Activated naive CD8-positive, alpha-beta T cell treated with anti-CD3 and anti-CD28 coated beads, Interleukin-2, amount 50 U/mL, for 24 hours (primary cell): ENCODE results near the gene PRDM10.
A peak's percentile ranks its signal among the peaks of the same experiment; 100 is the strongest.
"Not testable (repeated sequence)": the region's sequence is repeated elsewhere in the genome, so short reads cannot be mapped to it uniquely, and the experiment has no call there.

Experiments used
- ATAC-seq: fragments of 150-1000 bp; cut with Tn5 transposase; one replicate; pipeline ENCODE4 v1.10.0; 2021
- DNase-seq: peaks from one replicate; pipeline ENCODE4 v3.0.0; 2021
- H3K27ac Mint-ChIP-seq: one replicate; pipeline ENCODE4 v1.8.0; 2021; ENCODE audit warnings: mild to moderate bottlenecking, mixed read lengths
- H3K27me3 Mint-ChIP-seq: one replicate; pipeline ENCODE4 v1.8.0; 2021; ENCODE audit warnings: mixed read lengths
- H3K36me3 Mint-ChIP-seq: one replicate; pipeline ENCODE4 v1.8.0; 2021; ENCODE audit warnings: low read depth, mixed read lengths
- H3K4me1 Mint-ChIP-seq: one replicate; pipeline ENCODE4 v1.8.0; 2021; ENCODE audit warnings: mixed read lengths
- H3K4me3 Mint-ChIP-seq: one replicate; pipeline ENCODE4 v1.8.0; 2021; ENCODE audit warnings: mild to moderate bottlenecking, moderate library complexity, mixed read lengths
- H3K9me3 Mint-ChIP-seq: one replicate; pipeline ENCODE4 v1.8.0; 2021; ENCODE audit warnings: mixed read lengths

Gene PRDM10

GRCh38 chr11:130031056-130031455, 28.4 kb upstream of the PRDM10 start:
- DNase-seq (no peak), ATAC-seq (no peak)
- Mint-ChIP-seq H3K4me3 (no peak overlapping the region), H3K4me1 (no peaks in the 10 kb centered on the region), H3K36me3 (no peaks in the 10 kb centered on the region), H3K9me3 (no peaks in the 10 kb centered on the region), H3K27me3 (peaks cover 8% of the 10 kb centered on the region), H3K27ac (no peak overlapping the region)

- Mint-ChIP-seq H3K27ac (no peak overlapping the region), H3K4me1 (no peaks in the 10 kb centered on the region), H3K36me3 (no peaks in the 10 kb centered on the region), H3K9me3 (no peaks in the 10 kb centered on the region), H3K27me3 (peaks cover 10% of the 10 kb centered on the region), H3K4me3 (no peak overlapping the region)
- no peak for ATAC-seq
- DNase-seq, result no peak
These were observed 26.5 kb upstream of the PRDM10 start for GRCh38 chr11:130029137-130029536.

GRCh38 chr11:130025371-130025770, 22.7 kb upstream of the PRDM10 start:
- H3K27ac Mint-ChIP-seq, result no peak overlapping the region
- no peaks in the 10 kb centered on the region for H3K36me3 Mint-ChIP-seq
- DNase-seq (no peak), ATAC-seq (no peak)
- no peaks in the 10 kb centered on the region for H3K9me3 Mint-ChIP-seq
- H3K4me1 Mint-ChIP-seq, result no peaks in the 10 kb centered on the region
- peaks cover 10% of the 10 kb centered on the region for H3K27me3 Mint-ChIP-seq
- no peak overlapping the region for H3K4me3 Mint-ChIP-seq

- Mint-ChIP-seq H3K4me1 (no peaks in the 10 kb centered on the region), H3K36me3 (no peaks in the 10 kb centered on the region), H3K27me3 (peaks cover 12% of the 10 kb centered on the region), H3K27ac (no peak overlapping the region), H3K9me3 (no peaks in the 10 kb centered on the region), H3K4me3 (no peak overlapping the region)
- DNase-seq (no peak), ATAC-seq (no peak)
These were observed 21.7 kb upstream of the PRDM10 start for GRCh38 chr11:130024361-130024760.

- H3K4me3 Mint-ChIP-seq, result no peak overlapping the region
- ATAC-seq, result no peak
- H3K4me1 Mint-ChIP-seq, result no peaks in the 10 kb centered on the region
These were observed 20.6 kb upstream of the PRDM10 start for GRCh38 chr11:130023204-130023603.

GRCh38 chr11:130022799-130023198, 20.2 kb upstream of the PRDM10 start:
- Mint-ChIP-seq H3K27me3 (peaks cover 8% of the 10 kb centered on the region), H3K27ac (no peak overlapping the region), H3K9me3 (no peaks in the 10 kb centered on the region), H3K4me3 (no peak overlapping the region), H3K36me3 (no peaks in the 10 kb centered on the region), H3K4me1 (no peaks in the 10 kb centered on the region)
- no peak for ATAC-seq
- no peak for DNase-seq

More at GRCh38 chr11:130023204-130023603, 20.6 kb upstream of the PRDM10 start:
- Mint-ChIP-seq H3K27ac (no peak overlapping the region), H3K27me3 (peaks cover 10% of the 10 kb centered on the region), H3K9me3 (no peaks in the 10 kb centered on the region), H3K36me3 (no peaks in the 10 kb centered on the region)
- no peak for DNase-seq

- ATAC-seq, H3K9me3 Mint-ChIP-seq, H3K27me3 Mint-ChIP-seq, DNase-seq, H3K4me1 Mint-ChIP-seq, H3K36me3 Mint-ChIP-seq, H3K27ac Mint-ChIP-seq, H3K4me3 Mint-ChIP-seq: not testable (repeated sequence)
These were observed 19.0 kb upstream of the PRDM10 start for GRCh38 chr11:130021606-130022005.

- H3K4me1 Mint-ChIP-seq, result no peaks in the 10 kb centered on the region
These were observed 17.7 kb upstream of the PRDM10 start for GRCh38 chr11:130020323-130020722.

GRCh38 chr11:130015846-130016245, 13.2 kb upstream of the PRDM10 start:
- not testable (repeated sequence) for DNase-seq, H3K9me3 Mint-ChIP-seq, H3K4me3 Mint-ChIP-seq, H3K27me3 Mint-ChIP-seq, H3K36me3 Mint-ChIP-seq, H3K4me1 Mint-ChIP-seq, H3K27ac Mint-ChIP-seq, ATAC-seq

More at GRCh38 chr11:130020323-130020722, 17.7 kb upstream of the PRDM10 start:
- Mint-ChIP-seq H3K36me3 (peaks cover 2% of the 10 kb centered on the region), H3K4me3 (no peak overlapping the region), H3K27ac (no peak overlapping the region), H3K9me3 (peaks cover 4% of the 10 kb centered on the region), H3K27me3 (peaks cover 6% of the 10 kb centered on the region)
- DNase-seq, result no peak
- ATAC-seq, result no peak

- Mint-ChIP-seq H3K4me3 (no peak overlapping the region), H3K36me3 (no peaks in the 10 kb centered on the region), H3K27ac (no peak overlapping the region), H3K4me1 (peaks cover 14% of the 10 kb centered on the region), H3K27me3 (peaks cover 2% of the 10 kb centered on the region), H3K9me3 (no peaks in the 10 kb centered on the region)
- no peak for ATAC-seq
- DNase-seq, result no peak
These were observed 5.7 kb upstream of the PRDM10 start for GRCh38 chr11:130008326-130008725.

GRCh38 chr11:130006929-130007328, 4.3 kb upstream of the PRDM10 start:
- ATAC-seq (no peak), DNase-seq (no peak)
- Mint-ChIP-seq H3K36me3 (no peaks in the 10 kb centered on the region), H3K27ac (no peak overlapping the region), H3K27me3 (peaks cover 2% of the 10 kb centered on the region), H3K4me3 (no peak overlapping the region), H3K4me1 (peaks cover 17% of the 10 kb centered on the region), H3K9me3 (no peaks in the 10 kb centered on the region)

GRCh38 chr11:130003717-130004001, 1.0 kb upstream of the PRDM10 start:
- ATAC-seq, result no peak
- H3K36me3 Mint-ChIP-seq, result no peaks in the 10 kb centered on the region
- peaks cover 2% of the 10 kb centered on the region for H3K27me3 Mint-ChIP-seq
- H3K27ac Mint-ChIP-seq, result peak overlapping the region; percentile 93
- H3K4me3 Mint-ChIP-seq, result peak overlapping the region; percentile 95
- DNase-seq, result no peak
- peaks cover 37% of the 10 kb centered on the region for H3K4me1 Mint-ChIP-seq
- H3K9me3 Mint-ChIP-seq, result no peaks in the 10 kb centered on the region

- H3K27ac Mint-ChIP-seq, result peak overlapping the region; percentile 100
- DNase-seq, result peak; percentile 85
- peak overlapping the region; percentile 95 for H3K4me3 Mint-ChIP-seq
- H3K9me3 Mint-ChIP-seq, result no peaks in the 10 kb centered on the region
- H3K27me3 Mint-ChIP-seq, result peaks cover 2% of the 10 kb centered on the region
- peak; percentile 79 for ATAC-seq
- peaks cover 39% of the 10 kb centered on the region for H3K4me1 Mint-ChIP-seq
- no peaks in the 10 kb centered on the region for H3K36me3 Mint-ChIP-seq
These were observed 446 bp upstream of the PRDM10 start for GRCh38 chr11:130002846-130003716.

- Mint-ChIP-seq H3K4me1 (peaks cover 41% of the 10 kb centered on the region), H3K27me3 (no peaks in the 10 kb centered on the region), H3K4me3 (peak overlapping the region; percentile 95), H3K9me3 (no peaks in the 10 kb centered on the region), H3K36me3 (peaks cover 7% of the 10 kb centered on the region), H3K27ac (peak overlapping the region; percentile 94)
- ATAC-seq (peak; percentile 3), DNase-seq (peak; percentile 38)
These were observed 929 bp downstream of the PRDM10 start for GRCh38 chr11:130001461-130002351.
